ENCODE results near the gene UPF1. TPM values are rescaled to one million over a fixed set of nuclear protein-coding genes. Genes with fewer than 3 reads are reported as not detected.
A peak's percentile ranks its signal among the peaks of the same experiment; 100 is the strongest.
"Not testable (repeated sequence)": the region's sequence is repeated elsewhere in the genome, so short reads cannot be mapped to it uniquely, and the experiment has no call there.

UPF1 gene
- total RNA-seq, 1 donor from 2014 or later = 51.6 TPM

DNA sequence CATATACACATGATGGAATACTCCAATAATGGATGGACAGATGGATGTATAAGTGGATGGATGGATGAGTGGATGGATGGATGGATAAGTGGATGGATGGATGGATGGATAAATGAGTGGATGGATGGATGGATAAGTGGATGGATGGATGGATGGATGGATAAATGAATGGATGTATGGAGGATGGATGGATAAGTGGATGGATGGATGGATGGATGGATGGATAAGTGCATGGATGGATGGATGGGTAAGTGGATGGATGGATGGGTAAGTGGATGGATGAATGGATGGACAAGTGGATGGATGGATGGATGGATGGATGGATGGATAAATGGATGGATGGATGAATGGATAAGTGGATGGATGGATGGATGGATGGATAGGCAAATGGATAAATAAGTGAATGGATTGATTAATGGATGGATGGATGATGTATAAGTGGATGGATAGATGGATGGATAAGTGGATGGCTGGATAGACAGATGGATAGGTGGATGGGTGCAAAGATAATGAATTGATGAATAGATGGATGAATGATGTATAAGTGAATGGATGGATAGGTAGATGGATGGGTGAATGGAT lies 32.3 kb upstream of the UPF1 start:
- DNase-seq (ENCODE audit: low read depth in 2 of 2) = no peak

DNA sequence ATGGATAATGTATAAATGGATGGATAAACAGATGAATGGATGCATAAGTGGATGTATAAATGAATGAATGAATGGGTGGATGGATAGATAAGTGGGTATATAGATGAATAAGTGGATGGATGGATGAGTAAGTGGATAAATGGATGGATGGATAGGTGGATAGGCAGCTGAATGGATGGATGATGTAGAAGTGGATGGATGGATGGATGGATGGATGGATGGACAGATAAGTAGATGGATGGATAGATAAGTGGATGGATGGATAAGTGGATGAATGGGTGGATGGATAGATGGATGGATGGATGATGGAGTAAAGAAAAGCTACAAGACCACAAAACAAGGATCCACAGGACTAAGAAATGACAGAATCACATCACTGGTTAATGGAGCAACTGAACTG lies 31.7 kb upstream of the UPF1 start:
- no peak for DNase-seq (ENCODE audit: low read depth in 2 of 2)

DNA sequence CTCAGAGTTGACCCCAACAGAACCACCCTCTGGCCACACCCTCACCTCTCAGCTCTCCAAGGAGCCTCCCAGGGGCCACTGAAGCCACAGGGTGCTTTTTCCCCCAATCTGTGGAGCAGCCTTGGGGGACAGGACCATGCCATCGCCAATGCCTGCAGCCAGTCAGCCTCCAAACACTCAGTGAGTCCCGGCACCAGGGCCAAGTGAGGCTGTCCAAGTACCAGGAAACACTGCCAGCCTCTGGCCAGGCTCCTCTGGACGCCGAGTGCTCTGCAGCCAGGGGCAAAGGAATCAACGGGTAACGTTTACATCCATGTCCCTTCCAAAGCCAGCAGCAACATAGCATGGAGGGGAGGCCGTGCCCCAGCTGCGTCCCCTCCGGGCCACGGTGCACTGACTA lies 31.1 kb upstream of the UPF1 start:
- DNase-seq (ENCODE audit: low read depth in 2 of 2) = no peak

DNA sequence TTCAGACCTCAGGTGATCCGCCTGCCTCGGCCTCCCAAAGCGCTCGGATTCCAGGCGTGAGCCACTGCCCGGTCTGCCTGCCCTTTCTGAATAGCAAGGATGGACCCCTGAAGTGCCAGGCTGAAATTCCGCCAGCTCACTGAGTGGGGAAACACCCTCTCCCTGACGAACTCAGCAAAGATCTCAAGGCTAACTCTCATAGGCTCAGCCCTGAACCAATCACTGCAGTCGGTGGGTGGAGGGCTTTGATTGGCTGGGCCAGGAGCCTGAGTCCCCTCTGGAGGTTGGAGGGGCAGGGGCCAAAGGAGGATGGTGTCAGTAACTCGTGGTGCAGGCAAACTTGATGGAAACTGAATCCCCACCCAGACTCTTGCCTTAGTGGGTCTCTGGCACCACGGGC lies 29.4 kb upstream of the UPF1 start:
- DNase-seq (ENCODE audit: low read depth in 2 of 2) = no peak

DNA sequence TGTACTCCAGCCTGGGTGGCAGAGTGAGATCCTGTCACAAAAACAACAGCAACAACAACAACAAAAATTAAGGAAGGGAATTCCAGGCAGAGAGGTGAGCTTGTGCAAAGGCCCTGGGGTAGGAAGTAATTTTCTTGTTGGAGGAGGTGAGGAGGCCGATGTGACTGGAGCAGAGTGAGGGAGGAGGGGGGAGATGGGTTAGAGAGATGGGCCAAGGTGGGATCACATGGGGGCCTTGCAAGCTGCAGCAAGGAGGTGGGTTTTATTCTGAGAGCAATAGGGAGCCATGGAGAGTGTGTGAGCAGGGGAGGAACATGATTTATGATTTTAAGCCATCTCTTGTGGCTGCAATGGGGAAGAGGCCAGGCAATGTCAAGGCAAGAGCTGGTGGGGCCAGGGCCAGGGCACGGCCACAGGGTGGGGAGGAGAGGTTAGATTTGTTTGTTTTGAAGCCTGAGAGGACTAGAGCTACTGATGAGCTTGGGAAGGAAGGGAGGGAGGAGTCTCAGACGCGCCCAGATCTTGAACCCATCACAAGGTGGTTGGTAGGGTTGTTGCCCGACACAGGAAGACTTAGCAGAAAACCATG lies 28.1 kb upstream of the UPF1 start:
- DNase-seq (ENCODE audit: low read depth in 2 of 2) = no peak

DNA sequence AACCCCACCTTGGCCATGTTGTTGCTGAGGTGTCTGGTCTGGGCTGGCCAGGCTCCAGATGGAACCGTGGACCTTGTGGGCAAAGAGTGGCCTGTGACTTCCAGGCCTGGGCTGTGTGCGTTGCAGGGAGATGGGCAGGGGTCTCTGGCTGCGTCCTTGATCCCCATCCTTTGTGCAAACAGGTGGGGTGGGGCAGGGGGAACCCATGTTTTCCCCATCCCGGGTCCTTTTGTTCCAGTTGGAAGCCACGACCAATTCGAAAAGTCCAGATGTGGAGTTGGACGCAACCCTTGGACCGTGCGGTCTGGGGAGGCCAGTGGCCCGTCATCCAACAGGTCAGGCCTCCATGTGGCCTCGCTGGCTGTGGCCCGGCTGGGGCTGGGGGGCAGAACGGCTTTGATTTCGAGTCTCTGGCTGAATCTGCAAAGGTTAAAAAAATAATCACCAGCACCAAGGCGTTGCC lies 27.6 kb upstream of the UPF1 start:
- DNase-seq (ENCODE audit: low read depth in 2 of 2) = no peak

DNA sequence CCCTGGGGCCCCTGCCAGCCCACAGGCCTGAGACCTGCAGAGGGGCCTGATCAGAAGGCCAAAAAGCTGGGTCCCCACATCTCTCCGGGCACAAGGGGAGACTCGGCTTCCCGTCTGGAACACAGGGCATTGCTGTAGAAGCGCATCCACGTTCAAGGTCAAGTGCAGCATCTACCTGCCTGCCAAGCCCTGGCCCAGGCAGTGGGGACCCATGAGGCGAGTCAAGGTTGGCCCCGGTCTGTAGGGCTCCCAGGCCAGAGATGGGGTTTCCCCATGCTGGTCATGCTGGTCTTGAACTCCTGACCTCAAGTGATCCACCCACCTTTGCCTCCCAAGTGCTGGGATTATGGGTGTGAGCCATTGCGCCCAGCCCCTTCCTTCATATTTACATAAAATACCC lies 27.1 kb upstream of the UPF1 start:
- DNase-seq (ENCODE audit: low read depth in 2 of 2) = no peak

DNA sequence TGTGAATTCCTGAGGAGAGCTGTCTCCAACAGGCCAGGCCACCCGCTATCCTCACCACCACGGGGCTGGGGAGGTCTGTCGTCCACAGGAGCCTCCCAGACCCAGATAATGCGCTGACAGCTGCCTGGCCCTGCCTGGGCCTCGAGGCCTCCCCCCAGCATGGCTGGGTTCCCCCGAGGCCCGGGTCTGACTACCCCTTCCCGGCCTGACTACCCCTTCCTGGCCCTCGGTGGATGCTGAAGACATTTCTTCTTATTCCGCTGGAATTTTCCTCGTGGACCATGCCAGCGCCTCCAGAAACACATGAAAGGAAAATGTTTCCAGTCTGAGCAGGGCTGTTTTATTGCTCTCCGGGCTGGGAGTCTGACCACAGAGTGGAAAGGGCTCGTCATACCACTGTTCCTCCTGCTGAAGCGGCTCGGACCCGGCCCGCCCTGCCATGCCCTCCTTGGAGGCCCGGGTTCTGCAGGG lies 23.9 kb upstream of the UPF1 start:
- DNase-seq (ENCODE audit: low read depth in 2 of 2) = no peak

DNA sequence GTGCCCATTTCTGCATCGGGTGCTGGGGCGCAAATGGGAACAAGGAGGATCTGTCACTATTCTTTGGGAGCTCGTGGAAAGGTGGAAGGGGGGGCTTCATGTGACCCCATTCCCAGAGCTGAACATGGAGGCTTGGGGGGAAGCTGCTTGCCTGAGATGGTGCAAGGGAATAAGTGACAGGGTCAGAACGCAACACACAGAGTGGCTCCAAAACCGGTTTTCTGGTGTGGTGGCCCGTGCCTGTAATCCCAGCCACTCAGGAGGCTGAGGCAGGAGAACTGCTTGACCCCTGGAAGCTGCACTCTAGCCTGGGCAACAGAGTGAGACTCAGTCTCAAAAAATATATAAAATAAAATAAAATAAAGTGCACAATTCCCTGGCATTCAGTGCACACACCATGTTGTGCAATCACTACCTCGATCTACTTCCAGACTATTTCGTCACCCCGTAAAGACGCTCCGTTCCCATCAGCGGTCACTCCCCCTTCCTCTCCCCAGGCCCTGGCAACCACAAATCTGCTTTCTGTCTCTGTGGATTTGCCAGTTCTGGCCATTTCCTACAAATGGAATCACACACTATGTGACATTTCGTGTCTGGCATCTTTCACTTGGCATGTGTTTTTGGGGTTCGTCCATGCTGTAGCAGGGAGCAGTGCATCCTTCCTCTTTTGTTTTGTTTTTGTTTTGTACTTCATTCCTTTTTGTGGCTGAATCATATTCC lies 22.4 kb upstream of the UPF1 start:
- no peak for DNase-seq (ENCODE audit: low read depth in 2 of 2)

DNA sequence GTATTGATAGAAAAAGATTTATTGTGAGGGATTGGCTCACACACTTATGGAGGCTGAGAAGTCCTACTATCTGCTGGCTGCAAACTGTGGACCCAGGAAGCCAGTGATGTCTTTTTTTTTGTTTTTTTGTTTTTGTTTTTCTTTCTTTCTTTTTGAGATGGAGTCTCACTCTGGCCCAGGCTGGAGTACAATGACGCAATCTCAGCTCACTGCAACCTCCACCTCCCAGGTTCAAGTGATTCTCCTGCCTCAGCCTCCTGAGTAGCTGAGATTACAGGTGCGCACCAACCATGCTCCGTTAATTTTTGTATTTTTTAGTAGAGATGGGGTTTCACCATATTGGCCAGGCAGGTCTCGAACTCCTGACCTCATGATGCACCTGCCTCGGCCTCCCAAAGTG lies 20.1 kb upstream of the UPF1 start:
- not testable (repeated sequence) for DNase-seq (ENCODE audit: low read depth in 2 of 2)

DNA sequence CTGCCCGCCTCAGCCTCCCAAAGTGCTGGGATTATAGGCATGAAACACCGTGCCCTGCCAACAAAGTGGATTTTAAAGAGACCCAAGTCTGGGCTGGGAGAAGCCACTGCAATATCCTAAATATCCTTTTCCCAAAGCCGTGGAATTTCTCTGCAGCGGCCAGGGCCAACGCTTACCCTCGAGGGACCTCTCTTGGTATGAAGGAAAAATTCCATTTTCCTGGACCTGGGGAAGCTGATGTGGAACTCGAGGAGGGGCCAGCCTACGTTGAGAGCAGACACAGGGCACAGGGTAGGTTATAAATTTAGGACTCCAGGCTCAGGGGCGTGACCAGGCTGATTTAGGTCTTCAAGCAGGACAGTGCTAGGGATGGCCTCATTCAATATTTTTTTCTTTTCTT lies 17.7 kb upstream of the UPF1 start:
- DNase-seq (ENCODE audit: low read depth in 2 of 2) = peak in 1 of 2 donors; percentile 44

DNA sequence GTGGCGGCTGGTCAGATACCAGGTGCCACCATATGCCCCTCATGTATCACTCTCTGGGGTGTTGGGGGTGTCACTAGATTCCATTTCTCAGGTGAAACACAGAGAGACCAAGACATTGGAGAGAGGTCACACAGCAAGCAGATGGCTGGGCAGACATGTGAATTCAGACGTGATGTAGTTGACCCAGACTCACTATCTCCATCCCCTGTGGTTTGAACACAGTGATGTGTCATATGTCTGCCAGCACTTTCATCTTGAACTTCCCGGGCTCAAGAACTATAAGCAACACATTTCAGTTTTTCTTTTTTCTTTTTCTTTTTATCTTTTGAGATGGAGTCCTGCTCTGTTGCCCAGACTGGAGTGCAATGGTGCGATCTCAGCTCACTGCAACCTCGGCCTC lies 16.1 kb upstream of the UPF1 start:
- DNase-seq (ENCODE audit: low read depth in 2 of 2) = no peak

DNA sequence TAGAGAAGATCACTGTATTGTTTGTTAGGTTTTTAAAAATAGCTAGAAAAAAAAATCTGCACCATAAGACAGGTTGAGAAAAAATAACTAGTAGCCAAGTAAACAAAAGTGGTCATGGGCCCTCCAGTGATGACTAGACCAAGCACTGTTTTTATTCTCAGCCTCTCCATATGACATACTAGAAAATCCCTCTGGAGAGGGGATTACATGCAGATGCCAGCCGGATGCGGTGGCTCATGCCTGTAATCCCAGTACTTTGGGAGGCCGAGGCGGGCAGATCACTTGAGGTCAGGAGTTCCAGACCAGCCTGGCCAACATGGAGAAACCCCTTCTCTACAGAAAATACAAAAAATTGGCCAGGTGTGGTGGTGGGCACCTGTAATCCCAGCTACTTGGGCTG lies 15.1 kb upstream of the UPF1 start:
- DNase-seq (ENCODE audit: low read depth in 2 of 2) = not testable (repeated sequence)

DNA sequence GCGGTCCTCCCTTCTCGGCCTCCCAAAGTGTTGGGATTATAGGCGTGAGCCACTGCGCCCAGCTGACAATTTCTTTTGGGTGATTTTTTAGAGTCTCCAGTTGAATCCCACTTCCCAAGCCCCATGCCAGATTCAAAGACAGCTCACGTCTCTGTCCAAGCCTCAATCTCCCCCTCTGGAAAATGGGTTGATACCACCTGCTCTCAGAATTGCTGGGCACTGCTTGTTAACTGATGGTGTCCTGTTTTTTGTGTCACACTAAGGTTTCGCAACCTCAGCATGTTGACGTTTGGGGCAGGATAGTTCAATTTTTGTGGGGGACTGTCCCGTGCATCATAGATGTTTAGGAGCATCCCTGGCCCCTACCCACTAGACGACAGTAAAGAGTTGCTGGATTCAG lies 14.2 kb upstream of the UPF1 start:
- no peak for DNase-seq (ENCODE audit: low read depth in 2 of 2)

DNA sequence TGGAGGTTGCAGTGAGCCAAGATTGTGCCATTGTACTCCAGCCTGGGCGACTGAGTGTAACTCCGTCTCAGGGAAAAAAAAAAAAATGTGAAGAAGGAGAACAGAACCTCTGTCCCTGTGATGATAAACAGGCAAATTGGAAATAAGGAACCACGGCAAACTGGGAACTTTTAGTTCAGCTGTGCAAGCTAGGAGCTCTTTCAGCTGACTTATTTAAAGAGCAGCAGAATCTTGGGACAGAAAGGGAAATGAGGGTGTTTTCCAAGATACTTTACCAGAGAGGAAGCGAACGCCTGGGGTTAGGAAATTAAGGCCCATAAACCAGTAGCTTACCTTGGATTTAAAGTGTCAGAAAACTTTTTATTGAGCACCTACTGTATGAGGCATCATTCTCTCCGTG lies 3.0 kb upstream of the UPF1 start:
- DNase-seq (ENCODE audit: low read depth in 2 of 2) = no peak

DNA sequence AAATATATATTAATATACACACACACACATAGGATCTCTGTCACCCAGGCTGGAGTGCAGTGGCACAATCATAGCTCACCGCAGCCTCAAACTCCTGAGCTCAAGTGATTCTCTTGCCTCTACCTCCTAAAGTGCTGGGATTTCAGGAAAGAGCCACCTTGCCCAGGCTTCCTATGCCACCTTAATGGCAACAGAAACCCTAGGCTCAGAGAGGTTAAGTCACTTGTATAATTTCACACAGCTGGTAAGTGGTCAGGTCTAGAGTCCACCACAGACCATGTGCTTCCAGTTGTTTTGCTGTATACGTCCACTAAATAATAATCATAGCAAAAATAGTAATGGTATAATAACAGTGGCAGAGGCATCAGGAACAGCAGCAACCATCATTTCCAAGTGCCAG lies 1.3 kb upstream of the UPF1 start:
- DNase-seq (ENCODE audit: low read depth in 2 of 2) = no peak

DNA sequence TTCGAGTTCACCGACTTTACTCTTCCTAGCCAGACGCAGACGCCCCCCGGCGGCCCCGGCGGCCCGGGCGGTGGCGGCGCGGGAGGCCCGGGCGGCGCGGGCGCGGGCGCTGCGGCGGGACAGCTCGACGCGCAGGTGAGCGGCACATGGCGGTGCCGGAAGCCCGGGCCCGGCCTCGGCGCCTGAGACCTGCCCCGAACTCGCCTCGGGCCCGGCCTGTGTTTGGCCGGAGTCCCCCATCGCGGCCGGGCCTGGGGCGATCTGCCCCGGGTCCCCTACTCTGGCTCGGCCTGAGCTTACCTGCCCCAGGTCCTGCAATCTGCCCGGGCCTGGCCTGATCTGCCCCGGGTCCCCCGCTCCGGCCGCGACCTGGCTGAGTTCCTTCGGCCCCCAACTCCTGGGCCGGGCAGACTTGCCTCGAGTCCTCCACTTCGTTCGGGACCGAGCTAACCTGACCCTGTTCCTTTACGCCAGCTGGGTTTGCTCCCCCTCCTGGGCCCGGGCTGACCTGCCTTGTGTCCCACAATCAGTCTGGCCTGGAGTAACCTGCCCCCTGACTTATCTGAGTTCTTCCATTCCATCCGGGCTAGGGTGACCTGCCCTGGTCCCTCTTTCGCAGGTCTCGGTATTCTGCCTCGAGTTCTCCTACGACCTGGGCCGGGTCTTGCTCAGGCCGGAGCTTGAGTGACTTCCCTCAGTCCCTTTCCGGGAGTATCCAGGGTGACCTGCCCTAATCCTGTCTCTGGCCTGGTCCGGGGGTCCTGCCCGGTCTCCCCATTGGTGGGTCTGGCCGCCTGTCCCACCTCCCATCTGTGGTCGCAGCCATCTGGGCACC lies 764 bp downstream of the UPF1 start:
- DNase-seq (ENCODE audit: low read depth in 2 of 2) = peak; percentile 39 to 42

DNA sequence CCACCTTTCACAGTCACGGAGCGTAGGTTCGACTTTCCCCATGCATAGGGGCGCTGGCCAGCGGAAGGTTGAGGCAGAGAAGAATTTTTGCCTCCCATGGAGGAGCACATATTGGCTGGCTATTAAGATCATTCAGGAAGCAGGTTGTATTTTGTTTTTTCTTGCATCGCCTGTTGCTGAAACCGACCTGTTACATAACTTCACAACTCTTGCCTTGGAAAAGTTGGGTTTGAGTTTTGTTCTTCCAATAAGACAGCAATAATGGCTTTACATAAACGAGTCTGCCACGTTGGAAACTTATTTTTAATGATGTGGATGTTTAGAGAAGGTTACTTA lies 1.4 kb downstream of the UPF1 start:
- no peak for DNase-seq (ENCODE audit: low read depth in 2 of 2)

DNA sequence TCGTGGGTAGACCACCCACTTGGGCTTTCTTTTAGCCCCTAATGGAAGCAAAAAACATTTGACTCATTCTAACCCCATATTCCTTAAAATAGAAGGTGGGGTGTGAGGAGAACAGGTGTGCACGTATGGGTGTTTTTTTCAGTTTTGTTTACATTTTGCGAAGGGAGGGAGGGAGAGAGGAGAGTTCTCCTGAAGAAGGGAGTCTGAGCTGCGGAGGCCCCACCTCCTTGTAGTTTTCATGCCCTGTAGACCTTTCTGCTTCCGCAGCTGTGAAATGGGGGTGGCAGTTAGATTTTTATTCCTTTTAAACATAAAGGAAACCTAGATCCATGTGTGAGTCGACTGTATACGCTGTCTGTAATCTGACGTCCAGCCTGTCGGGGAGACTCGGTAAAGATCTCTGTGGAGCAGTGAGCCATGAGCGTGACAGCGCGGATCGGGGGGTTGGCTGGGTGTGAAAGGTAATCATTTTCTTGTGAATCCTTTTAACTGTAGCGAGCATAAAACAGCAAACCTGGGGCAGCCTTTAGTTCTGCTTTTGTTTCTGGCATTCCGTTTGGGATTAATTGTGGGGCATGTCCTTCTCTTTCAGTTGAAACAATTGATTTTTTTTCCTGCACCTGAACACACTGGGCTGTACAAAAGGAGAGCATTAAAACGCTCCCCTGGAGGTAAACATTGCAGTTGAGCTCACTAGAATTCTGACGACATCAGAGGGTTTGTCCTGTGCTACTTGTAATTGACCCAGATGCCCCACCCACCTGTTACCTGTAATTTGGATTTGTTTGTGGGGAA lies 2.3 kb downstream of the UPF1 start:
- DNase-seq (ENCODE audit: low read depth in 2 of 2) = peak; percentile 24 to 31

DNA sequence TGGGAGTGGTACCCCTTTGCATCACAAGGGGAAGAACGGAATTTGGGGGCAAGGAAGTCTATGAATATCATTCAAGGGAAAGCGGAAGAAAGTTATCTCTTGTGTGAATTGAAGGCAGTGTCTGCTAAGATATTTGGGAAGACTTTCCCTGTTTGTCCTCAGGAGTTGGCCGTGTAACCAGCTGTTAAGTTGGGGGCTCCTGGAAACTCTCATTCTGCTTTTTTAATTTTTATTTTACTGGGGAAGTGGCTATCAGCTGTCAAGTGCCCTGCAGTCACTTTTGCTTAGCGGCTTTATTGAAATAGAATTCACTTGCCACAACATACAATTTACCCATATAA lies 2.9 kb downstream of the UPF1 start:
- DNase-seq (ENCODE audit: low read depth in 2 of 2) = no peak

DNA sequence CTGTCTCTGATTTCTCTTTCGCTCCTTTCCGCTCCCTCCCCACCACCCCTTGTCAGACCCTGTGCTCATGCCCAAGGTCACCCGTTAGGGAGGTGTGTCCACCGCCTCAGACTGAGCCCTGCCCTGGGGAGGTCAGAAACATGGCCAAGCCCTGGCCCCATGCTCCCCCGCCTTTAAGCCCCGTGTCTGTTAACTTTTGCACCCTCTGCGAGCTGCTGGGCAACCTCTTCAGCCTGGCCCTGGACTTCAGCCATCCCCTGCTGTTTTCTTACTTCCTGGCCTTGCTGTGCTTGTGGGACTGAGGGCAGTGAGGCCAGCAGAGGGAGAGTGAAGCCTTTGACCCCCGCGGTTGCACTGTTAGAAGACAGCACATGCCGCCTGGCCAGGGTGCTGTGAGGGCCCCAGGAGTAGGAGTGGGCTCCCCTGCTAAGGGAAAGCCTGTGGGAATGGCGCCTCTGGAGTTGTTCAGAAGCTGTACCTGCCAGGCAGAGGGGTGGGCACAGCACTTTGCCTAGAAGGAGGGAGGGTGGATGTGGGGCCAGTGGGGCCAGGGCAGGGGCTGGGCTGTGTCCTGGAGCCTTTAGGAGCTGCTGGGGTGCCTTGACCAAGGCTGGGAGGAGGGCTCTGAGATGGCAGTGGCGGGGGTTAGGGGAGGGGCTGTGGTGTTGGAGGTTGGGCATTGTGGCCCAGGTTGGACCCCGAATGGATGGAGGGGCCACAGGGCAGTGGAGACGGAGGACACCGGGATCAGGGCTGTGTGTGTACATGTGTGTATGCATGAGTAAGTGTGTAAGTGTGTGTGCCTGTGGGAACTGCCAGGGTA lies 7.9 kb downstream of the UPF1 start:
- DNase-seq (ENCODE audit: low read depth in 2 of 2) = no peak
